IPS DF 6.9 (cell line): ENCODE measurements around the gene DEPDC7.

Source experiments
- DNase-seq: peaks from one replicate; pipeline ENCODE4 v3.0.0-alpha.2; 2013; ENCODE audit warnings: low read depth, low spot score
- H3K27ac ChIP-seq: one replicate; pipeline ENCODE4 v1.5.1; 2013; ENCODE audit warnings: low read length, control low read depth
- H3K27me3 ChIP-seq: 2 replicates; pipeline ENCODE4 v1.6.1; 2013; ENCODE audit warnings: mild to moderate bottlenecking, low read length; ENCODE audit not compliant: control insufficient read depth, insufficient read depth
- H3K36me3 ChIP-seq: 2 replicates; pipeline ENCODE4 v1.6.1; 2013; ENCODE audit warnings: low read length; ENCODE audit not compliant: control insufficient read depth, insufficient read depth
- H3K4me1 ChIP-seq: 2 replicates; pipeline ENCODE4 v1.6.1; 2013; ENCODE audit warnings: low read length; ENCODE audit not compliant: control insufficient read depth, insufficient read depth
- H3K4me3 ChIP-seq: 2 replicates; pipeline ENCODE4 v1.5.1; 2013; ENCODE audit warnings: mild to moderate bottlenecking, low read length
- H3K9me3 ChIP-seq: 2 replicates; pipeline ENCODE4 v1.6.1; 2013; ENCODE audit warnings: low read length, inconsistent platforms; ENCODE audit not compliant: control insufficient read depth, insufficient read depth
- WGBS: extraction: QIAGEN DNeasy Blood & Tissue Kit; methylation state at CpG from one replicate; pipeline ENCODE4 v1.1.7; 2013; ENCODE audit warnings: mixed read lengths, missing lambda C conversion rate; ENCODE audit not compliant: insufficient read length, insufficient coverage; 5-methylcytosine and 5-hydroxymethylcytosine counted together

DEPDC7 gene

GRCh38 chr11:33060271-33060670 lies 44.6 kb downstream of the DEPDC7 start:
- no CpG with 5 or more reads among the region's 3 CpGs for WGBS
- Histone ChIP-seq H3K4me3 (no peak overlapping the region), H3K9me3 (no peaks in the 10 kb centered on the region), H3K36me3 (no peaks in the 10 kb centered on the region; the same call in 1 of the 2 replicates), H3K27me3 (no peaks in the 10 kb centered on the region), H3K4me1 (no peaks in the 10 kb centered on the region), H3K27ac (no peak overlapping the region)
- no peak for DNase-seq

GRCh38 chr11:33062137-33062536 lies 46.5 kb downstream of the DEPDC7 start:
- no CpG with 5 or more reads among the region's 5 CpGs for WGBS
- DNase-seq = no peak
- H3K27ac ChIP-seq = no peak overlapping the region
- no peak overlapping the region for H3K4me3 ChIP-seq
- H3K9me3 ChIP-seq = no peaks in the 10 kb centered on the region
- H3K36me3 ChIP-seq = no peaks in the 10 kb centered on the region; the same call in 1 of the 2 replicates
- H3K27me3 ChIP-seq = no peaks in the 10 kb centered on the region
- H3K4me1 ChIP-seq = no peaks in the 10 kb centered on the region

- Histone ChIP-seq H3K4me3 (no peak overlapping the region), H3K27me3 (no peaks in the 10 kb centered on the region), H3K9me3 (no peaks in the 10 kb centered on the region), H3K4me1 (no peaks in the 10 kb centered on the region), H3K27ac (no peak overlapping the region), H3K36me3 (no peaks in the 10 kb centered on the region; the same call in 1 of the 2 replicates)
- no peak for DNase-seq
- no CpG with 5 or more reads among the region's 3 CpGs for WGBS
Observed at GRCh38 chr11:33063326-33063881, 47.7 kb downstream of the DEPDC7 start.

GRCh38 chr11:33064033-33064825 lies 48.6 kb downstream of the DEPDC7 start:
- Histone ChIP-seq H3K9me3 (no peaks in the 10 kb centered on the region), H3K27me3 (no peaks in the 10 kb centered on the region), H3K4me3 (no peak overlapping the region), H3K4me1 (no peaks in the 10 kb centered on the region), H3K27ac (no peak overlapping the region), H3K36me3 (no peaks in the 10 kb centered on the region; the same call in 1 of the 2 replicates)
- no CpG with 5 or more reads among the region's 11 CpGs for WGBS
- no peak for DNase-seq

- Histone ChIP-seq H3K27ac (no peak overlapping the region), H3K9me3 (no peaks in the 10 kb centered on the region), H3K27me3 (no peaks in the 10 kb centered on the region), H3K4me1 (no peaks in the 10 kb centered on the region), H3K36me3 (no peaks in the 10 kb centered on the region; the same call in 1 of the 2 replicates), H3K4me3 (no peak overlapping the region)
- WGBS = no CpG with 5 or more reads among the region's 5 CpGs
- no peak for DNase-seq
Observed at GRCh38 chr11:33064866-33065265, 49.2 kb downstream of the DEPDC7 start.

GRCh38 chr11:33065445-33066178 lies 49.9 kb downstream of the DEPDC7 start:
- H3K36me3 ChIP-seq = no peaks in the 10 kb centered on the region; the same call in 1 of the 2 replicates
- no peaks in the 10 kb centered on the region for H3K27me3 ChIP-seq
- WGBS = no CpG with 5 or more reads among the region's 22 CpGs
- H3K4me3 ChIP-seq = no peak overlapping the region
- H3K4me1 ChIP-seq = no peaks in the 10 kb centered on the region
- no peak overlapping the region for H3K27ac ChIP-seq
- DNase-seq = peak; percentile 81
- no peaks in the 10 kb centered on the region for H3K9me3 ChIP-seq

- no peak overlapping the region for H3K27ac ChIP-seq
- WGBS = no CpG with 5 or more reads among the region's 3 CpGs
- no peaks in the 10 kb centered on the region for H3K36me3 ChIP-seq
Observed at GRCh38 chr11:33067294-33067693, 51.6 kb downstream of the DEPDC7 start.

GRCh38 chr11:33068611-33069340 lies 53.1 kb downstream of the DEPDC7 start:
- Histone ChIP-seq H3K4me1 (no peaks in the 10 kb centered on the region), H3K9me3 (no peaks in the 10 kb centered on the region), H3K27ac (no peak overlapping the region), H3K36me3 (no peaks in the 10 kb centered on the region; the same call in 1 of the 2 replicates), H3K27me3 (no peaks in the 10 kb centered on the region), H3K4me3 (no peak overlapping the region)
- no peak for DNase-seq
- no CpG with 5 or more reads among the region's 17 CpGs for WGBS

More at GRCh38 chr11:33067294-33067693, 51.6 kb downstream of the DEPDC7 start:
- Histone ChIP-seq H3K4me3 (no peak overlapping the region), H3K9me3 (no peaks in the 10 kb centered on the region), H3K27me3 (no peaks in the 10 kb centered on the region), H3K4me1 (no peaks in the 10 kb centered on the region)
- no peak for DNase-seq

- Histone ChIP-seq H3K4me3 (no peak overlapping the region), H3K9me3 (no peaks in the 10 kb centered on the region), H3K27ac (no peak overlapping the region), H3K27me3 (no peaks in the 10 kb centered on the region), H3K36me3 (peaks cover 3% of the 10 kb centered on the region; the same call in 1 of the 2 replicates), H3K4me1 (no peaks in the 10 kb centered on the region)
- no CpG with 5 or more reads among the region's 8 CpGs for WGBS
- DNase-seq = no peak
Observed at GRCh38 chr11:33072465-33072864, 56.8 kb downstream of the DEPDC7 start.
